D721Med (cell line): ENCODE measurements around the gene AMPD3.
A peak's percentile ranks its signal among the peaks of the same experiment; 100 is the strongest.

Experiments used
- DNase-seq: peaks from one replicate; pipeline ENCODE4 v3.0.0; 2011; ENCODE audit warnings: low spot score; ENCODE audit not compliant: insufficient read length
- FAIRE-seq: peaks from 2 replicates; lab custom pipeline; 2011; peaks lifted over from hg19 to GRCh38; lab: Jason Lieb, UNC
- TF ChIP-seq, protein P1 (sequence below): IDR thresholded peaks from 2 replicates; pipeline ENCODE4 v1.5.1; 2012; ENCODE audit warnings: mild to moderate bottlenecking, control low read depth; ENCODE audit not compliant: insufficient read depth; ENCODE audit errors: missing control alignments

Gene AMPD3

DNA sequence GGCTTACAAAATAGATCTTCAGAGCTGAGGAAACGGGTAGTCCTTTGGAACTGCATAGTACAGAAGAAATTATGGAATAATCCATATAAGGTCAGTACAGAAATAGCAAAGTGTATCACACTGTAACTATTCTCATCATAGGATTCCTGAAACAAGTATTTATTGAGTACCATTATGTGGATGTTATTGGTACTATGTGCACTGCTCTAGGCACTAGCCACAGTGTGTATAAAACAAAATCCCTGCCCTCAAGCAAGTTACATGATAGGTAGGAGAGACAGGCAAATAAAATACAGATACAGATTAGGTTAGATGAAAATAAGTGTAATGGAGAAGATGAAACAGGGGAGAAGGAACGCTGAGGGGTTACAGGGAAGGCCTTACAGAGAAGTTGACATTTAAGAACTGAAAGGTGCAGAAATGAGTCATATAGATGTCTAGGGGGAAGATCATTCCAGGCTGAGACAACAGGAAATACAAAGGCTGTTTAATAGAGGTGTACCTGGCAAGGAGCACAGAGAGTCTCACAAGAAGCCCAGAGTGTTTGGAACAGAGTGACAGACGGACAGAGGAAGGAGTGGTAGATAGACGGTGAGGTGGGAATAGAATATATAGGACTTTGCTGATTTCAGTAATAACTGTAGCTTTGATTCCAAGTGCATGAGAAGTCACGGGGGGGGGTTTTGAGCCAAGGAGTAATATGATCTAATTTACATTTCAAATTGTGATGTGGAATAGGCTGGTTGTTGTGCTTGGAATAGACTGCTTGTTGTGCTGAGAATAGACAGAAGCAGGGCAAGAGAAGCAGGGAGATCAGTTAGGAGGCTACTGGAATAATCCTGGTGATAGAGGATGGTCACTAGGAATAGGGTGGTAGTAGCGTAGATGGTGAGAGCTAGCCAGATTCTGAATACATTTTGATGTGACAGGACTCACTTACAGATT lies 72.2 kb downstream of the AMPD3 start:
- DNase-seq (no peak), FAIRE-seq (no peak)
- TF ChIP-seq, protein P1, sequence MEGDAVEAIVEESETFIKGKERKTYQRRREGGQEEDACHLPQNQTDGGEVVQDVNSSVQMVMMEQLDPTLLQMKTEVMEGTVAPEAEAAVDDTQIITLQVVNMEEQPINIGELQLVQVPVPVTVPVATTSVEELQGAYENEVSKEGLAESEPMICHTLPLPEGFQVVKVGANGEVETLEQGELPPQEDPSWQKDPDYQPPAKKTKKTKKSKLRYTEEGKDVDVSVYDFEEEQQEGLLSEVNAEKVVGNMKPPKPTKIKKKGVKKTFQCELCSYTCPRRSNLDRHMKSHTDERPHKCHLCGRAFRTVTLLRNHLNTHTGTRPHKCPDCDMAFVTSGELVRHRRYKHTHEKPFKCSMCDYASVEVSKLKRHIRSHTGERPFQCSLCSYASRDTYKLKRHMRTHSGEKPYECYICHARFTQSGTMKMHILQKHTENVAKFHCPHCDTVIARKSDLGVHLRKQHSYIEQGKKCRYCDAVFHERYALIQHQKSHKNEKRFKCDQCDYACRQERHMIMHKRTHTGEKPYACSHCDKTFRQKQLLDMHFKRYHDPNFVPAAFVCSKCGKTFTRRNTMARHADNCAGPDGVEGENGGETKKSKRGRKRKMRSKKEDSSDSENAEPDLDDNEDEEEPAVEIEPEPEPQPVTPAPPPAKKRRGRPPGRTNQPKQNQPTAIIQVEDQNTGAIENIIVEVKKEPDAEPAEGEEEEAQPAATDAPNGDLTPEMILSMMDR: no peak

- no peak for DNase-seq
- FAIRE-seq: no peak
- TF ChIP-seq, protein P1: no peak
Observed at GRCh38 chr11:10528121-10528520, 73.1 kb downstream of the AMPD3 start.

DNA sequence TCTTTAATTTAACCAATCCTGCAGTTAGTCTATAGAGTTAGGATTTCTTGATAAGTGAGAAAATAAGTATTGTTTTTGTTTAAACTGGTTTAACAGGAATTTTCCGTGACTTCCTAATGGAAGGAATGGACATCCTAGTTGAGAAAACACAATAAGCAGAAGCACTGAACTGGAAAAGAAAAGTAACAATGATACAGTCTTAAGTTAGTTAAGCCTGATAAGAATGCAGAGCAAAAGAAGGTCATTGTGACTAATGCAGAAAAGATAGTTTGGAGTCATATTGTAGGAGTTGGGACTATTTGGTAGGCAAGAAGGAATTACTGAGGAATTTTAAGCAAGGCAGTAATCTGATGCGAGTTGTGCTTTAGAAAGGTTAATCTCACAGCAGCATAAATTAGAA lies 74.2 kb downstream of the AMPD3 start:
- DNase-seq (no peak), FAIRE-seq (peak; percentile 75)
- TF ChIP-seq, protein P1: no peak

GRCh38 chr11:10532526-10532925 lies 77.5 kb downstream of the AMPD3 start:
- TF ChIP-seq, protein P1: no peak
- no peak for DNase-seq
- FAIRE-seq: no peak

GRCh38 chr11:10533323-10533722 lies 78.3 kb downstream of the AMPD3 start:
- FAIRE-seq (no peak), DNase-seq (no peak)
- TF ChIP-seq, protein P1: no peak

GRCh38 chr11:10534316-10534715 lies 79.3 kb downstream of the AMPD3 start:
- TF ChIP-seq, protein P1: no peak
- FAIRE-seq (no peak), DNase-seq (no peak)

- TF ChIP-seq, protein P1: no peak
- DNase-seq (no peak), FAIRE-seq (no peak)
Observed at GRCh38 chr11:10537600-10537999, 82.5 kb downstream of the AMPD3 start.
